MCF 10A (cell line): ENCODE data around the gene ARHGEF10L. TPM values are rescaled to one million over a fixed set of nuclear protein-coding genes. Genes with fewer than 3 reads are reported as not detected.

Source experiments
- BruUV-seq: library from RNA; stranded (reverse); fragments of 400-500 nt; replicated peaks from 2 replicates; lab custom pipeline; 2021; lab: Mats Ljungman, UMichigan
- CTCF ChIA-PET: fragments of 300-600 bp; sonication (Branson Sonifier 250); formaldehyde crosslinking; extraction: SDS; loops from one replicate; lab custom pipeline; 2021; ENCODE audit warnings: antibody characterized with exemption, inconsistent platforms; lab: Yijun Ruan, JAX
- POLR2A ChIA-PET: fragments of 300-600, 350-650 bp; sonication (Branson Sonifier 250); formaldehyde crosslinking; extraction: SDS; loops from one replicate; lab custom pipeline; 2020; ENCODE audit warnings: antibody characterized with exemption, inconsistent platforms; lab: Yijun Ruan, JAX
- DNase-seq: peaks from one replicate; pipeline ENCODE4 v3.0.0-alpha.2; 2018; ENCODE audit not compliant: unreplicated experiment
- H3K27ac Mint-ChIP-seq: one replicate; pipeline ENCODE4 v1.8.0; 2022; ENCODE audit warnings: mild to moderate bottlenecking, low read depth, mixed read lengths; ENCODE audit not compliant: unreplicated experiment
- H3K27me3 Mint-ChIP-seq: one replicate; pipeline ENCODE4 v1.8.0; 2022; ENCODE audit warnings: mixed read lengths; ENCODE audit not compliant: insufficient read depth, unreplicated experiment
- H3K36me3 Mint-ChIP-seq: one replicate; pipeline ENCODE4 v1.8.0; 2022; ENCODE audit warnings: mild to moderate bottlenecking, moderate library complexity, mixed read lengths; ENCODE audit not compliant: insufficient read depth, unreplicated experiment
- H3K4me1 Mint-ChIP-seq: one replicate; pipeline ENCODE4 v1.8.0; 2022; ENCODE audit warnings: mixed read lengths; ENCODE audit not compliant: insufficient read depth, unreplicated experiment
- H3K4me3 Mint-ChIP-seq: one replicate; pipeline ENCODE4 v1.8.0; 2022; ENCODE audit warnings: mild to moderate bottlenecking, moderate library complexity, mixed read lengths; ENCODE audit not compliant: unreplicated experiment
- H3K9me3 Mint-ChIP-seq: one replicate; pipeline ENCODE4 v1.8.0; 2022; ENCODE audit warnings: mixed read lengths; ENCODE audit not compliant: unreplicated experiment
- CTCF ChIP-seq: fragments of 200-600 bp; IDR thresholded peaks from one replicate; pipeline ENCODE4 v1.8.0; 2022; ENCODE audit warnings: antibody characterized with exemption, mild to moderate bottlenecking; ENCODE audit not compliant: unreplicated experiment
- intact Hi-C: fragments of 100-400 bp; cut with micrococcal nuclease; formaldehyde crosslinking; loops from 2 replicates; pipeline ENCODE4 v1.14.1; 2022
- total RNA-seq: library from RNA; stranded (reverse); gene quantifications from 2 replicates; pipeline ENCODE4 v1.2.3, GENCODE V29; 2022

The ARHGEF10L gene
- total RNA-seq, 1 experiment from 2014 or later = 5.0 TPM

- Mint-ChIP-seq H3K9me3 (no peaks in the 10 kb centered on the region), H3K4me1 (no peaks in the 10 kb centered on the region), H3K27ac (no peak overlapping the region), H3K27me3 (peaks cover 11% of the 10 kb centered on the region), H3K4me3 (no peak overlapping the region), H3K36me3 (no peaks in the 10 kb centered on the region)
- BruUV-seq = no TSS peak
- CTCF ChIA-PET = interaction anchor here (0.6 kb wide), 1 partner anchor 878 kb away, joined by 3 read pairs; no protein-coding TSS in a partner anchor
- DNase-seq = no peak
- intact Hi-C loops = no loop called here
- POLR2A ChIA-PET = no interaction called here
- no peak for TF ChIP-seq CTCF
These were observed 174.5 kb downstream of the ARHGEF10L start for GRCh38 chr1:17713993-17714392.

- Mint-ChIP-seq H3K36me3 (no peaks in the 10 kb centered on the region), H3K9me3 (no peaks in the 10 kb centered on the region), H3K4me1 (no peaks in the 10 kb centered on the region), H3K27ac (no peak overlapping the region), H3K4me3 (no peak overlapping the region), H3K27me3 (peaks cover 11% of the 10 kb centered on the region)
- ChIA-PET POLR2A (no interaction called here), CTCF (no interaction called here)
- DNase-seq = no peak
- BruUV-seq = no TSS peak
- TF ChIP-seq CTCF = no peak
- intact Hi-C loops = no loop called here
These were observed 178.4 kb downstream of the ARHGEF10L start for GRCh38 chr1:17717594-17718535.

- Mint-ChIP-seq H3K4me1 (no peaks in the 10 kb centered on the region), H3K36me3 (no peaks in the 10 kb centered on the region), H3K4me3 (no peak overlapping the region), H3K27ac (no peak overlapping the region), H3K9me3 (no peaks in the 10 kb centered on the region), H3K27me3 (peaks cover 11% of the 10 kb centered on the region)
- intact Hi-C loops = no loop called here
- POLR2A ChIA-PET = no interaction called here
- DNase-seq = no peak
- no TSS peak for BruUV-seq
- no peak for TF ChIP-seq CTCF
- CTCF ChIA-PET = no interaction called here
These were observed 180.4 kb downstream of the ARHGEF10L start for GRCh38 chr1:17719874-17720273.

- no peaks in the 10 kb centered on the region for H3K36me3 Mint-ChIP-seq
- no peak for DNase-seq
- H3K9me3 Mint-ChIP-seq = no peaks in the 10 kb centered on the region
- intact Hi-C loops = no loop called here
- peaks cover 11% of the 10 kb centered on the region for H3K27me3 Mint-ChIP-seq
- H3K4me1 Mint-ChIP-seq = no peaks in the 10 kb centered on the region
- ChIA-PET POLR2A (no interaction called here), CTCF (interaction anchor here (1.3 kb wide), 1 partner anchor 379 kb away, joined by 5 read pairs; no protein-coding TSS in a partner anchor)
- H3K27ac Mint-ChIP-seq = no peak overlapping the region
- BruUV-seq = no TSS peak
- no peak overlapping the region for H3K4me3 Mint-ChIP-seq
- TF ChIP-seq CTCF = no peak
These were observed 181.9 kb downstream of the ARHGEF10L start for GRCh38 chr1:17721444-17721843.
